ENCODE measurements around the gene CNIH3.
"Not testable (repeated sequence)": the region's sequence is repeated elsewhere in the genome, so short reads cannot be mapped to it uniquely, and the experiment has no call there.

Gene CNIH3

GRCh38 chr1:224689374-224689773, 73.3 kb downstream of the CNIH3 start:
- no peak for DNase-seq (ENCODE audit: low spot score)

GRCh38 chr1:224690576-224690975, 74.5 kb downstream of the CNIH3 start:
- DNase-seq (ENCODE audit: low spot score), result no peak

GRCh38 chr1:224691148-224691925, 75.2 kb downstream of the CNIH3 start:
- no peak for DNase-seq (ENCODE audit: low spot score)

- no peak for DNase-seq (ENCODE audit: low spot score)
Observed at GRCh38 chr1:224694969-224695368, 78.9 kb downstream of the CNIH3 start.

- no peak for DNase-seq (ENCODE audit: low spot score)
Observed at GRCh38 chr1:224696021-224696420, 79.9 kb downstream of the CNIH3 start.

GRCh38 chr1:224696891-224697765, 81.0 kb downstream of the CNIH3 start:
- no peak for DNase-seq (ENCODE audit: low spot score)

- no peak for DNase-seq (ENCODE audit: low spot score)
Observed at GRCh38 chr1:224698015-224698451, 81.9 kb downstream of the CNIH3 start.

- DNase-seq (ENCODE audit: low spot score), result no peak
Observed at GRCh38 chr1:224700918-224701531, 84.9 kb downstream of the CNIH3 start.

GRCh38 chr1:224703702-224704101, 87.6 kb downstream of the CNIH3 start:
- DNase-seq (ENCODE audit: low spot score), result no peak

- no peak for DNase-seq (ENCODE audit: low spot score)
Observed at GRCh38 chr1:224704107-224704735, 88.1 kb downstream of the CNIH3 start.

GRCh38 chr1:224705578-224705977, 89.5 kb downstream of the CNIH3 start:
- no peak for DNase-seq (ENCODE audit: low spot score)

- DNase-seq (ENCODE audit: low spot score), result no peak
Observed at GRCh38 chr1:224707843-224708725, 92.0 kb downstream of the CNIH3 start.

- DNase-seq (ENCODE audit: low spot score), result no peak
Observed at GRCh38 chr1:224710196-224710595, 94.1 kb downstream of the CNIH3 start.

GRCh38 chr1:224711231-224711756, 95.2 kb downstream of the CNIH3 start:
- not testable (repeated sequence) for DNase-seq (ENCODE audit: low spot score)

- DNase-seq (ENCODE audit: low spot score), result no peak
Observed at GRCh38 chr1:224711876-224712275, 95.8 kb downstream of the CNIH3 start.

- DNase-seq (ENCODE audit: low spot score), result no peak
Observed at GRCh38 chr1:224713228-224713627, 97.1 kb downstream of the CNIH3 start.

GRCh38 chr1:224714553-224714952, 98.4 kb downstream of the CNIH3 start:
- DNase-seq (ENCODE audit: low spot score), result no peak

- no peak for DNase-seq (ENCODE audit: low spot score)
Observed at GRCh38 chr1:224718470-224719053, 102.4 kb downstream of the CNIH3 start.

- DNase-seq (ENCODE audit: low spot score), result no peak
Observed at GRCh38 chr1:224719716-224720115, 103.6 kb downstream of the CNIH3 start.

GRCh38 chr1:224720216-224720615, 104.1 kb downstream of the CNIH3 start:
- no peak for DNase-seq (ENCODE audit: low spot score)

GRCh38 chr1:224721000-224721399, 104.9 kb downstream of the CNIH3 start:
- DNase-seq (ENCODE audit: low spot score), result no peak

Data from CD4-positive, alpha-beta T cell treated with Interleukin-2 at 100 ng/mL for 4 hours (primary cell).